Iris pigment epithelial cell (primary cell): Measurements from ENCODE around the gene NHLRC2.
"Not testable (repeated sequence)": the region's sequence is repeated elsewhere in the genome, so short reads cannot be mapped to it uniquely, and the experiment has no call there.

Experiments
- DNase-seq: peaks from one replicate; pipeline ENCODE4 v3.0.0-alpha.2; 2011; ENCODE audit warnings: low read depth

The NHLRC2 gene

DNA sequence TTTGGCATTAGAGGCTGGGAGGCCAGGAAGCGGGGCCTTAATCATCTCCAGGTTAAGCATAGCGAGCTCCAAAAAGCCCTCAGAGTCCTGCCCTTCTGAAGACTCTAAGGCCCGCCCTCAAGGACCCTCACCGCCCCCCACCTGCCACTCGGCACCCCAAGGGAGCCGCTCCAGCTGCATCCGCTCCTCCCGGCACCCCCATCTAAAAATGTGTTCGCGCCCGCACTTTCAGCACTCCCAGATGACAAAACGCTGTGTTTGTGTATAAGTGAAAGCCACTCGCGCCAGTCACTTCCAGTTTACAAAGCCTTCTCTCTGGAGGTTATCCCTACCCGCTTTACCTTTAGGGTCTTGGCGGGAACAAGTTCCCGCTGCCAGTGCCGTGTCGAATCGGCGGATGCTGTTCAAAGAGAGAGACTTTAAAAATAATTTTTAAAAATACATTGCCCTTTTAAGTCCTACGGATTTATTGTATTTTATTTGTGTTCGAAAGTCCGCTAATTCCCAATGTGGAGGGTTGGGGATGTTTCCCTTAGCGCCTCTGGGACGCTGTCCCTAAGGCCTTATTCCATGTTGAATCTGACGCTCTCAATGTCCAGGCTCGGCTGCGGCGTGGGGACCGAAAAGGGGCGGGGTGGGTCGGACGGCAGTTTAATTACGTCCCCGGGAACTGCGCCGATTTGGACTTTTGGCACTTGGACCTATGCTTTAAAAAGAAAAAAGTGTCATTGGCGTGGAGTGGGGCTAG lies at the start of gene NHLRC2, which contains the start of gene DCLRE1A:
TSS of gene NHLRC2 (plus strand) at position 649 of the 748 bp plus-strand sequence. CDS start 212 bp downstream, outside the sequence.
TSS of gene DCLRE1A (minus strand) at position 70 of the 748 bp plus-strand sequence. CDS start 900 bp downstream, outside the sequence.
- peak; percentile 74 for DNase-seq

- no peak for DNase-seq
Measured at GRCh38 chr10:113806503-113806902, 48.0 kb upstream of the NHLRC2 start.

DNA sequence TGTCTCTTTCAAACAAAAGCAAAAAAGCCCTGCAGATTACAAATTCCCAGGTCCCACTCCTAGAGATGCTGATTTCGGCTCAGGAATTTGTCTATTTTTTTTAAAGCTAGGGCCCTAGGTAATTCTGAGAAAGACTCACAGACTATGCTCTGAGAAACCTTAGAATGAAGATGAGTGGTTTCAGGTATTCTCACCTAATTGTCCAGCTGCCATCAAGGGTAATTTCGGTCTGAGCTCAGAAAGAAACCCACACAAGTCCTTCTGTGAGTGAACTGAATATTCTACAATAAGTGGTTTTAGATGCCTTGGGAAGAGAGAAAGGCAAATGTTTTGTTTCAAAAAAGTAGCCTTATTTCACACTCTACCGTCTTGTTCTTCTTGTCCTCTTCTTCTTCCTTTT lies 46.3 kb upstream of the NHLRC2 start:
- DNase-seq, result no peak

DNA sequence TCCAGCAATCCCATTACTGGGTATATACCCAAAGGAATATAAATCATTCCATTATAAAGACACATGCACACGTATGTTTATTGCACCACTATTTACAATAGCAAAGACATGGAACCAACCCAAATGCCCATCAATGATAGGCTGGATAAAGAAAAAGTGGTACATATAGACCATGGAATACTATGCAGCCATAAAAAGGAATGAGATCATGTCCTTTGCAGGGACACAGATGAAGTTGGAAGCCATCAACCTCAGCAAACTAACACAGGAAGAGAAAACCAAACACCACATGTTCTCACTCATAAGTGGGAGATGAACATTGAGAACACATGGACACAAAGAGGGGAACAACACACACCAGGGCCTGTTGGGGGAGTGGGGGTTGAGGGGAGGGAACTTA lies 39.8 kb upstream of the NHLRC2 start:
- not testable (repeated sequence) for DNase-seq

GRCh38 chr10:113819989-113820388 lies 34.5 kb upstream of the NHLRC2 start:
- no peak for DNase-seq

DNA sequence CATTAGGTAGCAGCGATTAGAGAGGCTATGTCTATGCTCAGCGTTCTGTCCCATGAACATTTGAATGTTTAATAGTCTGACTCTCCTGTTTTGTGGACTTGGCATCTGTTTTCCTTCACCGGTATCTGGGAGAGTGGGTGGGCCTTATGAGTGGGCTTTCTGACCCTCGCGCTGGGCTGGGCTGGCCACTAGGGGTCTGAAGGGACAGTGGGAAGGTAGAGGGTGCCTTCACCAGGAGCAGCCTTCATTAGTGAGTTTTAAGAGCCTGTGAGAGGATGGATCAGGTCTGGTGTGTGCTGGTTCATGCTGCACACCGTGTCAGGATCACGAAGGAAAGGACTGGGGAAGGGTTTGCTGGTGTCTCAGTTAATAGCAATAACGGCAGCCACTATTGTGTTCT lies 34.0 kb upstream of the NHLRC2 start:
- no peak for DNase-seq

DNA sequence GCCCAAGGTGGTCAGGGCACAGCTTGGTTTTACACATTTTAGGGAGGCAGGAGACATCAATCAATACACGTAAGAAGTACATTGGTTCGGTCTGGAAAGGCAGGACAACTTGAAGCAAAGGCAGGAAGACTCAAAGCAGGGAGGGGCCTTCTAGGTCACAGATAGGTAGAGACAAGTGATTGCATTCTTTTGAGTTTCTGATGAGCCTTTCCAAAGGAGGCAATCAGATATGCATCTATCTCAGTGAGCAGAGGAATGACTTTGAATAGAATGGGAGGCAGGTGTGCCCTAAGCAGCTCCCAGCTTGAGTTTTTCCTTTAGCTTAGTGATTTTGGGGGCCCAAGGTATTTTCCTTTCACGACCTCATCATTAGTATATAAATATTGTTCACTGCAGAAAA lies 33.2 kb upstream of the NHLRC2 start:
- not testable (repeated sequence) for DNase-seq

- DNase-seq, result no peak
Measured at GRCh38 chr10:113822174-113822573, 32.3 kb upstream of the NHLRC2 start.

DNA sequence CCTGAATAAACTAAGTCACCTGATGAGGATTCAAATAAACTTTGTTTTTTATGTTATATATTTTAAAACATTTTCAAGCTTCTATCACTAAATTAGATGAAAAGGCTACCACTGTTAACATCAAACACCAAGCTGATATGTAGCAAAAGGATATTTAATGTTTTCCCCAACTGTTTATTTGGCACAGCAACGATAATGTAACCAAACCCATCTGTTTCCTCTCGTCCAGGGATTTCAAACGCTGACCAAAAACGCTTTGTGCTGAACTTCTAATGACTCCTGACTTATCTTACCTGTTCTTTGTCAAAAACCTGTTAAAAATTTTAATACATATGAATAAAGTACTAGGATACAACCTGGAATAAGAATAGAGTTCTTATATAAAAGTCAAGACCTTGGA lies 31.1 kb upstream of the NHLRC2 start:
- DNase-seq, result no peak

DNA sequence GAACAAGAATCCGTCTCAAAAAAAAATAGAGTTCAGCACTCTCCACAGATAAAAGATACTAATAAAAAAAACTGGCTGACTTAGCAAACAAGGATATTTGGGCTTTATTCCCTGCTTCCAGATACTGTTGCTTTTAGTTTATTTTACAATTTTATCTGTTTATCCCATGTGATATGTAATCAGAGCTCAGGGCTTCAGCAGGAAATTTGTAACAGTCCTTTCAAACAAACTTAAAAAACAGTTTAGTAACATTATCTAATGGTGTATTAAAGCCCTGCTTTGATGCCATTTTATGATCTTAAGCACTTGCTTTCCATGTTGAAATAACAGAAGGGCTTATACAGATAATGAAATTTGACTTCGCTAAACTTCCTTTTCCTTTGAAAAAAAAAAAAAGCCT lies 28.7 kb upstream of the NHLRC2 start:
- DNase-seq, result peak; percentile 1

DNA sequence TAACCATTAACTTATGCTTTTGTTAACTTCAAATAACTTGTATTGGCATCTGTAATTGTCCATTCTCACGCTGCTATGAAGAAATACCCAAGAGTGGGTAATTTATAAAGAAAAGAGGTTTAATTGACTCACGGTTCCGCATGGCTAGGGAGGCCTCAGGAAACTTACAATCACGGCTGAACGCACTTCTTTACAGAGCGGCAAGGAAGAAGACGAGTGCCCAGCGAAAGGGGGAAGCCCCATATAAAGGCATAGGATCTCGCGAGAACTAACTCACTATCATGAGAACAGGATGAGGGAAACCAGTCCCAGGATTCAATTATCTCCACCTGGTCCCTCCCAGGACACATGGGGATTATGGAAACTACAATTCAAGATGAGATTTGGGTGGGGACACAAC lies 25.9 kb upstream of the NHLRC2 start:
- DNase-seq, result not testable (repeated sequence)

DNA sequence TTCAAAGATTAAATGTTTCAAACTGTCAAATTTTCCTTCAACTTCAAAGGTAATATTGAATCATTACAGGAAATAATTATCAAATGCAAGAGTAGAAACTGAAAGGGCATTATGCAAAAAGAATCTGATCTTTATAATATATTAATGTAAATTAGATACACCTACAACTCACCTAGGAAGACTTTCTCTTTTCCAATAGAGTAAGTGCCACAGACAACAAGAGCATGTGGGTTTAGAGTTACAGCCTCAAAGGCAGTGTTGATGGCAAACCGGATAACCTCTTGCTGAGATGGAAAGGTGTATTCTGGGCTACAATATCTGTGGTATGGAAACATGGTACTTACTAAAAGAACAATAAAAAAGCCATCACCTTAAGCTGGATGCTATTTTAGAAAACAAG lies 12.3 kb upstream of the NHLRC2 start:
- DNase-seq, result no peak

- no peak for DNase-seq
Measured at GRCh38 chr10:113843972-113844485, 10.4 kb upstream of the NHLRC2 start.

GRCh38 chr10:113846036-113846435 lies 8.4 kb upstream of the NHLRC2 start:
- no peak for DNase-seq

DNA sequence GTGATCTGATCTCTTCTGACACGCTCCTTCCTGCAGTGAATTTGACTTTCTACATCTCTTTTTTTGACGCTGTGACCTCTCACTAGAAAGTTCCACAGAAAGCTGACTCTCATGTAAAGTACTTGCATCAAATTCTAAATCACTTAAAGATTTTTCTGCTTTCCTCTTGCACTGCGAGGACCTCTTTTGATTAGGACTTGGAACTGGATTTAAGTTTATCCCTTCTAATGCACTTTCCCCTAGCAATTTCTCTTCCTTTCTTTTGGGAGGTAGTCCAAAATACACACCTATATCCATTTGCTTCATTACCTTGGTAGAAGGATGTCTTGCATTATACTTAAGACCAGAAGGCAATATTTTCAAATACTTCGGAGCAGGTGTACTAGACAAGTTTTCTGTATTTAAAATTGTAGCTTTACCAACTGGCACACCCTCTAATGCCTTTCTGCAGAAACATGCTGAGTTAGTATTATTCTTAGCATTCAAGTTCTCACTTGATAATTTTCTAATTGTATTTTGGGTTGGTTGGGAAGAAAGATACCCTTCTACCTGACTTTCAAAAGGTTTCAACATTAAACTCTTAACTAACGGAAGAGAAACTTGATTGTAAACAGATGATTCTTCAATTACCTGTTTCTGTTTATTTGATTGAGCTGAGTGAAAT lies 5.2 kb upstream of the NHLRC2 start:
- DNase-seq, result no peak

GRCh38 chr10:113849946-113850345 lies 4.5 kb upstream of the NHLRC2 start:
- no peak for DNase-seq

- no peak for DNase-seq
Measured at GRCh38 chr10:113853578-113854012, 866 bp upstream of the NHLRC2 start.

DNA sequence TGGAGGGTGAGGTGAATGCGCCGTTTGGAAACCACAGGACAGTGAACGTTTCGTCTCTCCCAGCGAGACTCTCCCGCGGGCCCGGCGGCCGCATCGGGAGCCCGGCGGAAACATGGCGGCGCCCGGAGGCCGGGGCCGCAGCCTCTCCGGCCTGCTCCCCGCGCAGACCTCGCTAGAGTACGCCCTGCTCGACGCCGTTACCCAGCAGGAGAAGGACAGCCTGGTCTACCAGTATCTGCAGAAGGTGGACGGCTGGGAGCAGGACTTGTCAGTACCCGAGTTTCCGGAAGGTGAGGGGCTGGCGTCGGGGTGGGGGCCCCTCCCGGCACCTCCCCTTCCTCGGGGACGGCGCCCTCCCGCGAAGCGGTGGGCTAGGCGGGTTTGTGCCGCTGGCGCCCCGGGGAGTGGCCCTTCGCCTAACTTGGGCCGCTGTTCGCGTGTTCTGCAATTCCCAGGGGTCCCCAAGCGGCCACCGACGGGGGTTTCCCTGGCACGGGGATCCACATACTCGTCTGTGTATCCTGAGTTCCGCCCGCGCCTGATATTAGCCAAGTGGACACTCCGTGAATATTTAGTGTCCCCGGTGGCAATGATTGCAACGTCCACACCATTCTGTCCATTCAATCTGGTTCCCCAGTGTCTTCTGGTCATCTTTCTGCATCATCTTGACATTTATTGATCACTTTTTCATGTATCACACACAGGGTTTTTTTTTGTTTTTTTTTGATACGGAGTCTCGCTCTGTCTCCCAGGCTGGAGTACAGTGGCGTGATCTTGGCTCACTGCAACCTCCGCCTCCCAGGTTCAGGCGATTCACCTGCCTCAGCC lies 514 bp downstream of the NHLRC2 start:
- peak; percentile 41 for DNase-seq

DNA sequence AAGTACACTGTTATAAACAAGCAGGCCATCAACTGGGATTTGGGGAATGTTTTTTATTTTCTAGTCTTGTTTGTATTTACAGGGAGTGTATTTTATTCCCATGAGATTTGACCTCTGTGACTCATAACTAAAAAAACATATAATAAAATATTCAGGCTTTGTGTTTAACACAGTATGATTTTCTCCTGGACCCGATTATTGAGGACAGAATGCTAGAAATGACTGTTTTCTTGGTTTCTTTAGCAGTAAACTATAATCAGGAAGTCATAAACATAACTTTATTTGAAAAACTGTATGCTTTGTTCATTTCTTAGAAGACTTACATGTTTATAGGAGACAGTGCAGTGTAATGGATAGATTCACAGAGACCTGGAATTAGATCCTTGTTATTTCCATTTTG lies 2.1 kb downstream of the NHLRC2 start:
- no peak for DNase-seq

- no peak for DNase-seq
Measured at GRCh38 chr10:113857210-113857609, 2.7 kb downstream of the NHLRC2 start.

- peak; percentile 65 for DNase-seq
Measured at GRCh38 chr10:113858541-113858940, 4.1 kb downstream of the NHLRC2 start.

DNA sequence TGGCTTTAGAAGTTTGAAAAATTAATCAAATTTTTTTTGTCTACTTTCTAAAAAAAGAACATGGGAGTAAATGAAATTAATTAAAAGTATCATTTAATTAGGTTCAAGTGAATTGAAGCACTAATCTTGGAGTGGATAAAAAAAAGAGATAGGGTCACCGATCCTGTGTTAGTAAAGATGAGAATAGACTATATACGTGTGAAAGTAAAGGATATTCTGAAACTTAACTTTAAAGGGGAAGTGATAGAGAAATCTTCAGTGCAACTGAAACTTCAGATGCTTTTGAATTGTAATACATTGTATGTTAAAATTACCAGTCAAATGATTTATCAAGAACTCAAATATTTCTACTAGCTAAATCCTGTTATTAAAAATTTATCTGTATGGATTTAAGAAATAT lies 4.8 kb downstream of the NHLRC2 start:
- no peak for DNase-seq
